Cardiac muscle cell (in vitro differentiated cells and primary cell): ENCODE data around the gene HLA-DQA1. TPM values are rescaled to one million over a fixed set of nuclear protein-coding genes. Genes with fewer than 3 reads are reported as not detected.

Experiments
- DNase-seq, 2 donors: peaks; one replicate each; pipeline versions ENCODE4 v3.0.0 to v3.0.0-alpha.2; 2010 to 2017; ENCODE audit warnings: low read depth in 1 of 2, low spot score in 1 of 2
- H3K27ac ChIP-seq: fragments of 200-600 bp; sonication (generic); 2 replicates; pipeline ENCODE4 v1.5.1; 2016
- H3K27me3 ChIP-seq: fragments of 200-600 bp; sonication (generic); 2 replicates; pipeline ENCODE4 v1.6.0; 2016; ENCODE audit warnings: control low read depth
- H3K36me3 ChIP-seq: fragments of 200-600 bp; sonication (generic); 2 replicates; pipeline ENCODE4 v1.5.1; 2016; ENCODE audit warnings: control low read depth
- H3K4me1 ChIP-seq: fragments of 200-600 bp; sonication (generic); 2 replicates; pipeline ENCODE4 v1.8.1; 2017; ENCODE audit warnings: low read depth, mild to moderate bottlenecking, mixed run types
- H3K4me3 ChIP-seq: fragments of 200-600 bp; sonication (generic); 2 replicates; pipeline ENCODE4 v1.5.1; 2016; ENCODE audit warnings: mild to moderate bottlenecking
- H3K9me3 ChIP-seq: fragments of 200-600 bp; sonication (generic); 2 replicates; pipeline ENCODE4 v1.5.1; 2017; ENCODE audit warnings: low read depth, mild to moderate bottlenecking, control low read depth
- CTCF ChIP-seq: IDR thresholded peaks from 2 replicates; pipeline ENCODE4 v1.5.1; 2012; ENCODE audit warnings: low read depth, mild to moderate bottlenecking, low read length
- polyA plus RNA-seq: library from polyadenylated mRNA; unstranded; fragments of >200 nt; fragmentation: Nextera tagmentation; extraction: Ambion mirVana; gene quantifications from 2 replicates; pipeline ENCODE4 v1.2.1, GENCODE V29; 2016
- total RNA-seq: library from RNA; depleted of rRNA; stranded (reverse); fragments of >200 nt; gene quantifications from 2 replicates; pipeline ENCODE4 v1.2.3, GENCODE V29; 2016

The HLA-DQA1 gene
- total and polyA plus RNA-seq, 2 experiments from 2014 or later, result not detected

GRCh38 chr6:32658268-32658897, 21.2 kb downstream of the HLA-DQA1 start:
- H3K27ac ChIP-seq, result no peak overlapping the region

GRCh38 chr6:32659856-32660595, 22.8 kb downstream of the HLA-DQA1 start:
- no peak for DNase-seq
- Histone ChIP-seq H3K36me3 (no peaks in the 10 kb centered on the region), H3K4me1 (no peaks in the 10 kb centered on the region), H3K27ac (no peak overlapping the region), H3K4me3 (no peak overlapping the region), H3K9me3 (no peaks in the 10 kb centered on the region), H3K27me3 (peaks cover 17% of the 10 kb centered on the region)
- no peak for TF ChIP-seq CTCF

More at GRCh38 chr6:32658268-32658897, 21.2 kb downstream of the HLA-DQA1 start:
- H3K36me3 ChIP-seq, result no peaks in the 10 kb centered on the region
- peaks cover under 1% of the 10 kb centered on the region for H3K27me3 ChIP-seq
- H3K4me1 ChIP-seq, result no peaks in the 10 kb centered on the region
- no peaks in the 10 kb centered on the region for H3K9me3 ChIP-seq
- no peak overlapping the region for H3K4me3 ChIP-seq
- DNase-seq, result no peak
- no peak for TF ChIP-seq CTCF

GRCh38 chr6:32662099-32662498, 24.9 kb downstream of the HLA-DQA1 start:
- no peak overlapping the region for H3K4me3 ChIP-seq

GRCh38 chr6:32662836-32663235, 25.6 kb downstream of the HLA-DQA1 start:
- H3K27me3 ChIP-seq, result peaks cover 31% of the 10 kb centered on the region
- no peak overlapping the region for H3K4me3 ChIP-seq
- no peaks in the 10 kb centered on the region for H3K36me3 ChIP-seq
- TF ChIP-seq CTCF, result no peak
- DNase-seq, result no peak
- H3K4me1 ChIP-seq, result no peaks in the 10 kb centered on the region
- H3K9me3 ChIP-seq, result no peaks in the 10 kb centered on the region
- no peak overlapping the region for H3K27ac ChIP-seq

More at GRCh38 chr6:32662099-32662498, 24.9 kb downstream of the HLA-DQA1 start:
- Histone ChIP-seq H3K4me1 (no peaks in the 10 kb centered on the region), H3K27me3 (peaks cover 31% of the 10 kb centered on the region), H3K27ac (no peak overlapping the region), H3K36me3 (no peaks in the 10 kb centered on the region), H3K9me3 (no peaks in the 10 kb centered on the region)
- TF ChIP-seq CTCF, result no peak
- DNase-seq, result no peak

GRCh38 chr6:32664354-32664753, 27.1 kb downstream of the HLA-DQA1 start:
- H3K4me3 ChIP-seq, result peak overlapping the region; percentile 6
- DNase-seq, result no peak
- TF ChIP-seq CTCF, result no peak

More at GRCh38 chr6:32664354-32664753, 27.1 kb downstream of the HLA-DQA1 start:
- Histone ChIP-seq H3K9me3 (no peaks in the 10 kb centered on the region), H3K27me3 (peaks cover 31% of the 10 kb centered on the region), H3K36me3 (no peaks in the 10 kb centered on the region), H3K27ac (no peak overlapping the region), H3K4me1 (no peaks in the 10 kb centered on the region)
